NOMO-1 treated with DMSO at 0.1 percent for 48 hours (cell line): ENCODE data around the gene CAMK2N2.

ENCODE experiments used
- DNase-seq: peaks from one replicate; lab custom pipeline; 2025; ENCODE audit not compliant: unreplicated experiment; lab: John Stamatoyannopoulos, UW

The CAMK2N2 gene

GRCh38 chr3:184223946-184224345 is 37.4 kb downstream of the CAMK2N2 start:
- no peak for DNase-seq

DNA sequence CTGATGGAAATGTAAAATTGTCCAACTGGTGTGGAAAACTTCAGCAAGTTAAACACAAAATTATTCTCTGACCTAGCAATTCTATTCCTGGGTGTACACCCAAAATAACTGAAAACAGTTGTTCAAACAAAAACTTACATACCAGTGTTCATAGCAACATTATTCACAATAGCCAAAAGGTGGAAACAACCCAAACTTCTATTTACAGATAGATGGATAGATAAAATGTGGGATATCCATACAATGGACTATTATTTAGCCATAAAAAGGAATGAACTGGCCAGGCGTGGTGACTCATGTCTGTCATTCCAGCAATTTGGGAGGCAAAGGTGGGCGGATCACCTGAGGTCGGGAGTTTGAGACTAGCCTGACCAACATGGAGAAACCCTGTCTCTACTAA is 38.8 kb downstream of the CAMK2N2 start:
- no peak for DNase-seq

DNA sequence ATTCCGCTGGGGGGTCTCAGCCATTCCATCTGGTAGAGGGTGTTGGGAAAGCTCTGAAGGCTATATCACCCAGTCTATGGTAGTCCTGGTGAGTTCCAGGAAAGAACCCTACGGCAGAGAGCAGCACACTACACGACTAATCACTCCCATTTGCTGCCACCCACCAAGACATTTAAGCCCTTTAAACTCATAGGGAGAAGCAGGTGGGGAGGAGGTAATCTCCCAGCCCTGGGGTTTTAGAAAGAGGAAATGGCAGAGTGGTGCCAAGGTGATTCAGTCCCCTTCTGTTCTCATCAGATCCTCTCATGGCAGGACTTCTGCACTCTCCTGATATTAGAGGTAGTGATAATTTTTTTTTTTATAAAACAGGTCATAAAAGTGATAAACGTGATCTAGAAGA is 42.5 kb downstream of the CAMK2N2 start:
- DNase-seq = no peak

DNA sequence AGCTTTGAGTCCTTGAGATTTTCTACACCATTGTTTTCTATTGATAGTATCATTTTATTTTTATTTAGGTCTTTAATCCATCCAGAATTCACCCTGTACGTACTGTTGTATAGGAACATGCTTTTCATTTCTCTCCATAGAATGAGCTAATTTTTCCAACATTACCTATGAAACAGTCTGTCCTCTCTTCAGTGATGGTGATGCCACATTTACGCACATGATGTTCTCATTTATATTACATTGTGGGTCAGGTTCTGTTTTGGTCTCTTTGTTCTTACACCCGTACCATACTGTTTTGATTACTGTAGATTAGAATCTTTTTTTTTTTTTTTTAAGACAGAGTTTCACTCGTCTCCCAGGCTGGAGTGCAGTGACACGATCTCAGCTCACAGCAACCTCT is 49.6 kb downstream of the CAMK2N2 start:
- no peak for DNase-seq

DNA sequence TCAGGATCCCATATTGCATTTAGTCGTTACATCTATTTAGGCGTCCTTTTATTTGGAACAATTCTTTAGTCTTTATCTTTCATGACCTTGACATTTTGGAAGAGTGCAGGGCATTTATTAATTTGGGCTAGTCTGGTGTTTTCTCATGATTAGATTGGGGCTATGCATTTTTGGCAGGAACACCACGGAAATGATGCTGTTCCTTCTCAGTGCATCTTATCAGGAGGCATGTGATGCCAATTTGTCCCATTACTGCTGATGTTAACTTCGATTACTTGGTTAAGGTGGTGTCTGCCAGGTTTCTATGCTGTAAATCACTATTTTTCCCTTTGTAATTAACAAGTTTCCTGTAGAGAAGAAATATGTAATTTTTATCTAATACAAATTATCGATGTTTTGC is 50.1 kb downstream of the CAMK2N2 start:
- DNase-seq = no peak
